Astrocyte (in vitro differentiated cells and primary cell): ENCODE measurements around the gene PLEKHG1. TPM values are rescaled to one million over a fixed set of nuclear protein-coding genes. Genes with fewer than 3 reads are reported as not detected.

Experiments used
- DNase-seq: peaks from one replicate; pipeline ENCODE4 v3.0.0-alpha.2; 2010; ENCODE audit warnings: low read depth
- FAIRE-seq: peaks from 2 replicates; lab custom pipeline; 2011; peaks lifted over from hg19 to GRCh38; lab: Jason Lieb, UNC
- H2AFZ ChIP-seq: 2 replicates; pipeline ENCODE4 v1.6.0; 2012; ENCODE audit warnings: low read depth, low read length, inconsistent platforms
- H3K27ac ChIP-seq: 2 replicates; pipeline ENCODE4 v1.5.1; 2011; ENCODE audit warnings: low read depth, low read length, inconsistent platforms
- H3K27me3 ChIP-seq: 2 replicates; pipeline ENCODE4 v1.6.0; 2011; ENCODE audit warnings: low read length, inconsistent platforms; ENCODE audit not compliant: insufficient read depth
- H3K36me3 ChIP-seq: 2 replicates; pipeline ENCODE4 v1.5.1; 2011; ENCODE audit warnings: low read length, inconsistent platforms; ENCODE audit not compliant: insufficient read depth
- H3K4me1 ChIP-seq: 2 replicates; pipeline ENCODE4 v1.5.1; 2011; ENCODE audit warnings: low read length, inconsistent platforms; ENCODE audit not compliant: insufficient read depth
- H3K4me2 ChIP-seq: 2 replicates; pipeline ENCODE4 v1.6.0; 2012; ENCODE audit warnings: low read length, inconsistent platforms
- H3K4me3 ChIP-seq: 2 replicates; pipeline ENCODE4 v1.5.1; 2011; ENCODE audit warnings: low read depth, mild to moderate bottlenecking, low read length, inconsistent platforms; ENCODE audit not compliant: insufficient read depth
- H3K79me2 ChIP-seq: 2 replicates; pipeline ENCODE4 v1.6.0; 2012; ENCODE audit warnings: mild to moderate bottlenecking, low read length, inconsistent platforms; ENCODE audit not compliant: insufficient read depth
- H3K9ac ChIP-seq: 2 replicates; pipeline ENCODE4 v1.6.0; 2012; ENCODE audit warnings: mild to moderate bottlenecking, low read length, inconsistent platforms
- H3K9me3 ChIP-seq: 2 replicates; pipeline ENCODE4 v1.5.1; 2012; ENCODE audit warnings: low read depth, mild to moderate bottlenecking, low read length, inconsistent platforms; ENCODE audit not compliant: insufficient read depth
- H4K20me1 ChIP-seq: 2 replicates; pipeline ENCODE4 v1.6.0; 2012; ENCODE audit warnings: low read length, inconsistent platforms; ENCODE audit not compliant: insufficient read depth
- H3K27ac Mint-ChIP-seq: one replicate; pipeline ENCODE4 v1.8.0; 2021; ENCODE audit warnings: mild to moderate bottlenecking, mixed read lengths; ENCODE audit not compliant: unreplicated experiment
- H3K27me3 Mint-ChIP-seq: one replicate; pipeline ENCODE4 v1.8.0; 2021; ENCODE audit warnings: low read depth, mixed read lengths; ENCODE audit not compliant: unreplicated experiment
- H3K36me3 Mint-ChIP-seq: one replicate; pipeline ENCODE4 v1.8.0; 2021; ENCODE audit warnings: low read depth, mixed read lengths; ENCODE audit not compliant: unreplicated experiment
- H3K4me1 Mint-ChIP-seq: one replicate; pipeline ENCODE4 v1.8.0; 2021; ENCODE audit warnings: low read depth, mixed read lengths; ENCODE audit not compliant: unreplicated experiment
- H3K4me3 Mint-ChIP-seq: one replicate; pipeline ENCODE4 v1.8.0; 2021; ENCODE audit warnings: mild to moderate bottlenecking, moderate library complexity, mixed read lengths; ENCODE audit not compliant: unreplicated experiment
- H3K9me3 Mint-ChIP-seq: one replicate; pipeline ENCODE4 v1.8.0; 2021; ENCODE audit warnings: mild to moderate bottlenecking, mixed read lengths; ENCODE audit not compliant: unreplicated experiment
- CTCF ChIP-seq: IDR thresholded peaks from 2 replicates; pipeline ENCODE4 v1.5.1; 2011; ENCODE audit warnings: low read depth, mild to moderate bottlenecking, inconsistent platforms, low read length, moderate library complexity; ENCODE audit not compliant: insufficient read depth
- EZH2 ChIP-seq: IDR thresholded peaks from 2 replicates; pipeline ENCODE4 v1.6.1; 2012; ENCODE audit warnings: mild to moderate bottlenecking, low read length, inconsistent platforms; ENCODE audit not compliant: insufficient read depth
- total RNA-seq: library from RNA; stranded (reverse); gene quantifications from 2 replicates; pipeline ENCODE4 v1.2.1, GENCODE V29; 2021

PLEKHG1 gene
- total RNA-seq, 1 donor from 2014 or later = 12.1 TPM

GRCh38 chr6:150633486-150633834, 33.8 kb downstream of the PLEKHG1 start:
- no peak for TF ChIP-seq CTCF
- no peak for TF ChIP-seq EZH2
- H2AFZ ChIP-seq = no peak overlapping the region
- H3K79me2 ChIP-seq = peaks cover 2% of the 10 kb centered on the region
- no peaks in the 10 kb centered on the region for H3K36me3 Mint-ChIP-seq
- H3K4me1 Mint-ChIP-seq = peaks cover 21% of the 10 kb centered on the region
- no peak overlapping the region for H3K27ac Mint-ChIP-seq
- H4K20me1 ChIP-seq = no peaks in the 10 kb centered on the region
- no peaks in the 10 kb centered on the region for H3K9me3 Mint-ChIP-seq
- H3K9me3 ChIP-seq = no peaks in the 10 kb centered on the region
- no peaks in the 10 kb centered on the region for H3K36me3 ChIP-seq
- peaks cover 6% of the 10 kb centered on the region for H3K4me1 ChIP-seq
- H3K4me3 Mint-ChIP-seq = no peak overlapping the region
- H3K27me3 ChIP-seq = no peaks in the 10 kb centered on the region
- no peak for FAIRE-seq
- no peak overlapping the region for H3K27ac ChIP-seq
- no peak overlapping the region for H3K4me3 ChIP-seq
- DNase-seq = no peak
- H3K27me3 Mint-ChIP-seq = peaks cover 8% of the 10 kb centered on the region
- H3K4me2 ChIP-seq = no peak overlapping the region
- no peak overlapping the region for H3K9ac ChIP-seq

- Histone ChIP-seq H3K4me3 (no peak overlapping the region), H3K9me3 (no peaks in the 10 kb centered on the region), H3K79me2 (peaks cover 2% of the 10 kb centered on the region), H3K27ac (no peak overlapping the region), H2AFZ (no peak overlapping the region), H4K20me1 (no peaks in the 10 kb centered on the region), H3K36me3 (no peaks in the 10 kb centered on the region), H3K9ac (no peak overlapping the region), H3K27me3 (no peaks in the 10 kb centered on the region), H3K4me2 (peak overlapping the region; percentile 45), H3K4me1 (peaks cover 6% of the 10 kb centered on the region)
- peaks cover 18% of the 10 kb centered on the region for H3K4me1 Mint-ChIP-seq
- peak overlapping the region; percentile 27 for H3K27ac Mint-ChIP-seq
- H3K36me3 Mint-ChIP-seq = no peaks in the 10 kb centered on the region
- H3K27me3 Mint-ChIP-seq = peaks cover 8% of the 10 kb centered on the region
- no peaks in the 10 kb centered on the region for H3K9me3 Mint-ChIP-seq
- no peak for TF ChIP-seq CTCF
- TF ChIP-seq EZH2 = no peak
- peak; percentile 79 for DNase-seq
- no peak for FAIRE-seq
- no peak overlapping the region for H3K4me3 Mint-ChIP-seq
Observed at GRCh38 chr6:150634176-150634963, 34.7 kb downstream of the PLEKHG1 start.

- H3K4me2 ChIP-seq = peak overlapping the region; percentile 45
- H3K27ac Mint-ChIP-seq = peak overlapping the region; percentile 27
- no peak overlapping the region for H3K4me3 Mint-ChIP-seq
- FAIRE-seq (no peak), DNase-seq (no peak)
- H3K4me1 ChIP-seq = peaks cover 6% of the 10 kb centered on the region
- H3K79me2 ChIP-seq = peaks cover 2% of the 10 kb centered on the region
- no peaks in the 10 kb centered on the region for H3K9me3 Mint-ChIP-seq
- H3K9me3 ChIP-seq = no peaks in the 10 kb centered on the region
- TF ChIP-seq CTCF (no peak), EZH2 (no peak)
- H3K9ac ChIP-seq = no peak overlapping the region
- peaks cover 18% of the 10 kb centered on the region for H3K4me1 Mint-ChIP-seq
- no peak overlapping the region for H3K27ac ChIP-seq
- no peak overlapping the region for H3K4me3 ChIP-seq
- H3K36me3 ChIP-seq = no peaks in the 10 kb centered on the region
- H3K27me3 ChIP-seq = no peaks in the 10 kb centered on the region
- no peak overlapping the region for H2AFZ ChIP-seq
- no peaks in the 10 kb centered on the region for H3K36me3 Mint-ChIP-seq
- H4K20me1 ChIP-seq = no peaks in the 10 kb centered on the region
- peaks cover 8% of the 10 kb centered on the region for H3K27me3 Mint-ChIP-seq
Observed at GRCh38 chr6:150634964-150635292, 35.2 kb downstream of the PLEKHG1 start.
